ENCODE measurements around the gene ETS1.

- no peak for TF ChIP-seq POLR2A (IDR thresholded peaks at IDR 0.05)
- no peak for TF ChIP-seq CTCF (IDR thresholded peaks at IDR 0.05)
- TF ChIP-seq EP300 (IDR thresholded peaks at IDR 0.05) = no peak
Measured at GRCh38 chr11:128535468-128536457, 51.6 kb downstream of the ETS1 start.
